ENCODE results near the gene CUX1. TPM values are rescaled to one million over a fixed set of nuclear protein-coding genes. Genes with fewer than 3 reads are reported as not detected.

The CUX1 gene
- total RNA-seq, 3 donors from 2014 or later: 85.2 to 167 (median 120) TPM

- H3K4me3 ChIP-seq: no peak overlapping the region
- intact Hi-C loops (cut with DNase I, micrococcal nuclease): no loop called here
- DNase-seq (no peak), ATAC-seq (no peak)
- TF ChIP-seq, protein P1, sequence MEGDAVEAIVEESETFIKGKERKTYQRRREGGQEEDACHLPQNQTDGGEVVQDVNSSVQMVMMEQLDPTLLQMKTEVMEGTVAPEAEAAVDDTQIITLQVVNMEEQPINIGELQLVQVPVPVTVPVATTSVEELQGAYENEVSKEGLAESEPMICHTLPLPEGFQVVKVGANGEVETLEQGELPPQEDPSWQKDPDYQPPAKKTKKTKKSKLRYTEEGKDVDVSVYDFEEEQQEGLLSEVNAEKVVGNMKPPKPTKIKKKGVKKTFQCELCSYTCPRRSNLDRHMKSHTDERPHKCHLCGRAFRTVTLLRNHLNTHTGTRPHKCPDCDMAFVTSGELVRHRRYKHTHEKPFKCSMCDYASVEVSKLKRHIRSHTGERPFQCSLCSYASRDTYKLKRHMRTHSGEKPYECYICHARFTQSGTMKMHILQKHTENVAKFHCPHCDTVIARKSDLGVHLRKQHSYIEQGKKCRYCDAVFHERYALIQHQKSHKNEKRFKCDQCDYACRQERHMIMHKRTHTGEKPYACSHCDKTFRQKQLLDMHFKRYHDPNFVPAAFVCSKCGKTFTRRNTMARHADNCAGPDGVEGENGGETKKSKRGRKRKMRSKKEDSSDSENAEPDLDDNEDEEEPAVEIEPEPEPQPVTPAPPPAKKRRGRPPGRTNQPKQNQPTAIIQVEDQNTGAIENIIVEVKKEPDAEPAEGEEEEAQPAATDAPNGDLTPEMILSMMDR (IDR thresholded peaks at IDR 0.05): no peak
- no peaks in the 10 kb centered on the region for H3K36me3 ChIP-seq (ENCODE audit: low read depth)
- H3K9me3 ChIP-seq: no peaks in the 10 kb centered on the region
- H3K4me1 ChIP-seq (ENCODE audit: low read depth): no peaks in the 10 kb centered on the region
These were observed 86.1 kb downstream of the CUX1 start for GRCh38 chr7:101903515-101903868.

GRCh38 chr7:101904019-101904418 is 86.6 kb downstream of the CUX1 start:
- ATAC-seq: no peak
- no peaks in the 10 kb centered on the region for H3K4me1 ChIP-seq (ENCODE audit: low read depth)
- no peak overlapping the region for H3K4me3 ChIP-seq
- peak in 1 of 3 donors; percentile 13 for DNase-seq
- H3K36me3 ChIP-seq (ENCODE audit: low read depth): no peaks in the 10 kb centered on the region
- TF ChIP-seq, protein P1 (IDR thresholded peaks at IDR 0.05): no peak
- intact Hi-C loops (cut with DNase I, micrococcal nuclease): no loop called here
- no peaks in the 10 kb centered on the region for H3K9me3 ChIP-seq

DNA sequence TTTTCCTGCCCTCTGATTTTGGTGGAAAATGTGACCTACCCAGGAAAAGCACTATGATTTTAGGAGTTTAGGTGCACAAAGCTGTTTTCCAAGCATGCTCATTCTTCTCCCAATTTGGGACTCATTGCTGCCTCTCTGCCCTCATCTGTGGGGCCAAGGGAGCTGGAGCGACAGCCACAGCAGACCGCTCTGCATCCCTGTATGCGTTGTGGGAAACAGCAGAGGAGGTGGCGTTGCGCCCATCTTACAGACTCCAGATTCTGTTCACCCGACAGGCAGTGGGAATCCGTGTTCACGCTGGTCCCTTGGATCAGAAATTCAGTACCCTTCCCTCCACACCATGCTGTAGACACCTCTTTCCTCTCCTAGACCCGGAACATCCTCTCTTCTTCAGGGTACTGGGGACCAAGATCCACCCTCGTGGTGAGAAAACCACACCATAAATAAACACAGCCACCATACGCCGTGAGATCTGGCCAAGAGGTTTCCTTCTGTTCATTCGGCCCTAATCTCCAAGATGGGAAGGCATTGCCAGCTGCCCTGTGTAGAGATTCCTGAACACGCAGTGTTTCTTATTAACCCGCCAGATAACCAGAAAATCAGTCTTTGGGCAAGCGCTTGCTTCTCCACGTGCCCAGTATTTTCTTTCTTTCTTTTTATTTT is 87.9 kb downstream of the CUX1 start:
- DNase-seq: no peak
- Histone ChIP-seq H3K4me3 (no peak overlapping the region), H3K4me1 (ENCODE audit: low read depth) (no peaks in the 10 kb centered on the region), H3K9me3 (no peaks in the 10 kb centered on the region), H3K36me3 (ENCODE audit: low read depth) (no peaks in the 10 kb centered on the region)
- intact Hi-C loops (cut with DNase I, micrococcal nuclease): no loop called here
- TF ChIP-seq, protein P1 (IDR thresholded peaks at IDR 0.05): no peak
- ATAC-seq: no peak

- no peak overlapping the region for H3K4me3 ChIP-seq
- H3K36me3 ChIP-seq (ENCODE audit: low read depth): no peaks in the 10 kb centered on the region
- no peaks in the 10 kb centered on the region for H3K4me1 ChIP-seq (ENCODE audit: low read depth)
- H3K9me3 ChIP-seq: no peaks in the 10 kb centered on the region
- ATAC-seq (no peak), DNase-seq (no peak)
- TF ChIP-seq, protein P1 (IDR thresholded peaks at IDR 0.05): no peak
- intact Hi-C loops (cut with DNase I, micrococcal nuclease): no loop called here
These were observed 89.1 kb downstream of the CUX1 start for GRCh38 chr7:101906291-101907240.

- Histone ChIP-seq H3K4me1 (ENCODE audit: low read depth) (no peaks in the 10 kb centered on the region), H3K4me3 (no peak overlapping the region), H3K9me3 (no peaks in the 10 kb centered on the region), H3K36me3 (ENCODE audit: low read depth) (no peaks in the 10 kb centered on the region)
- DNase-seq: no peak
- TF ChIP-seq, protein P1 (IDR thresholded peaks at IDR 0.05): no peak
- peak; percentile 31 for ATAC-seq
- intact Hi-C loops (cut with DNase I, micrococcal nuclease): no loop called here
These were observed 93.8 kb downstream of the CUX1 start for GRCh38 chr7:101910991-101911799.

Measured in mucosa of descending colon (tissue), 3 donors.